ENCODE measurements around the gene MACROD2. TPM values are rescaled to one million over a fixed set of nuclear protein-coding genes. Genes with fewer than 3 reads are reported as not detected.

Gene MACROD2
- polyA plus RNA-seq, 1 donor from 2014 or later: 23.2 TPM

- H3K4me3 ChIP-seq (ENCODE audit: low read length): no peak overlapping the region
- H3K79me2 ChIP-seq (replicated peaks; ENCODE audit: insufficient read depth, low read length): no peaks in the 10 kb centered on the region
- no peaks in the 10 kb centered on the region for H4K20me1 ChIP-seq (ENCODE audit: insufficient read depth)
- no peak overlapping the region for H3K4me2 ChIP-seq (ENCODE audit: low read length)
- no peaks in the 10 kb centered on the region for H3K9me3 ChIP-seq (ENCODE audit: low read length)
- H2AFZ ChIP-seq (ENCODE audit: low read depth, low read length): no peak overlapping the region
- H3K9ac ChIP-seq (ENCODE audit: low read length): no peak overlapping the region
- H3F3A ChIP-seq (ENCODE audit: insufficient read depth, low read length, poor library complexity, severe bottlenecking): no peaks in the 10 kb centered on the region
- H3K9me2 ChIP-seq (ENCODE audit: insufficient read depth, low read length): no peaks in the 10 kb centered on the region
- H3K27ac ChIP-seq (ENCODE audit: low read length): no peak overlapping the region
- no peaks in the 10 kb centered on the region for H3K27me3 ChIP-seq (ENCODE audit: insufficient read depth, low read depth, low read length)
- H3K36me3 ChIP-seq (ENCODE audit: insufficient read depth, low read length): no peaks in the 10 kb centered on the region
- no peak for TF ChIP-seq CTCF (IDR thresholded peaks at IDR 0.05; ENCODE audit: poor library complexity, severe bottlenecking)
- TF ChIP-seq SMC3 (conservative IDR thresholded peaks at IDR 0.05; ENCODE audit: poor library complexity): no peak
- TF ChIP-seq POLR2AphosphoS5 (IDR thresholded peaks at IDR 0.05): no peak
- TF ChIP-seq EP300 (conservative IDR thresholded peaks at IDR 0.05; ENCODE audit: poor library complexity, severe bottlenecking): no peak
- no peak for TF ChIP-seq MXI1 (conservative IDR thresholded peaks at IDR 0.05; ENCODE audit: poor library complexity, severe bottlenecking)
These were observed 1183.3 kb downstream of the MACROD2 start for GRCh38 chr20:15178581-15178980.

- Histone ChIP-seq H3K4me2 (ENCODE audit: low read length) (no peak overlapping the region), H3K36me3 (ENCODE audit: insufficient read depth, low read length) (no peaks in the 10 kb centered on the region), H3K9me2 (ENCODE audit: insufficient read depth, low read length) (no peaks in the 10 kb centered on the region), H3K4me3 (ENCODE audit: low read length) (no peak overlapping the region), H4K20me1 (ENCODE audit: insufficient read depth) (no peaks in the 10 kb centered on the region), H3K79me2 (replicated peaks; ENCODE audit: insufficient read depth, low read length) (no peaks in the 10 kb centered on the region), H3K9ac (ENCODE audit: low read length) (no peak overlapping the region), H2AFZ (ENCODE audit: low read depth, low read length) (no peak overlapping the region), H3F3A (ENCODE audit: insufficient read depth, low read length, poor library complexity, severe bottlenecking) (no peaks in the 10 kb centered on the region), H3K27ac (ENCODE audit: low read length) (no peak overlapping the region), H3K9me3 (ENCODE audit: low read length) (no peaks in the 10 kb centered on the region), H3K27me3 (ENCODE audit: insufficient read depth, low read depth, low read length) (no peaks in the 10 kb centered on the region)
- TF ChIP-seq EP300 (conservative IDR thresholded peaks at IDR 0.05; ENCODE audit: poor library complexity, severe bottlenecking) (no peak), TAF1 (IDR thresholded peaks at IDR 0.05; ENCODE audit: low read depth) (no peak), REST (IDR thresholded peaks at IDR 0.05; ENCODE audit: borderline replicate concordance) (no peak), SMC3 (conservative IDR thresholded peaks at IDR 0.05; ENCODE audit: poor library complexity) (no peak), EZH2 (IDR thresholded peaks at IDR 0.05; ENCODE audit: borderline replicate concordance, insufficient read depth, low read length, poor library complexity, severe bottlenecking) (no peak), MXI1 (conservative IDR thresholded peaks at IDR 0.05; ENCODE audit: poor library complexity, severe bottlenecking) (no peak), RAD21 (conservative IDR thresholded peaks at IDR 0.05) (no peak), POLR2AphosphoS5 (IDR thresholded peaks at IDR 0.05) (no peak)
These were observed 1184.1 kb downstream of the MACROD2 start for GRCh38 chr20:15179381-15179780.
